ENCODE measurements around the gene SCGB2B2. TPM values are rescaled to one million over a fixed set of nuclear protein-coding genes. Genes with fewer than 3 reads are reported as not detected.

SCGB2B2 gene
- total RNA-seq, 1 donor from 2014 or later, result 0.14 TPM

DNA sequence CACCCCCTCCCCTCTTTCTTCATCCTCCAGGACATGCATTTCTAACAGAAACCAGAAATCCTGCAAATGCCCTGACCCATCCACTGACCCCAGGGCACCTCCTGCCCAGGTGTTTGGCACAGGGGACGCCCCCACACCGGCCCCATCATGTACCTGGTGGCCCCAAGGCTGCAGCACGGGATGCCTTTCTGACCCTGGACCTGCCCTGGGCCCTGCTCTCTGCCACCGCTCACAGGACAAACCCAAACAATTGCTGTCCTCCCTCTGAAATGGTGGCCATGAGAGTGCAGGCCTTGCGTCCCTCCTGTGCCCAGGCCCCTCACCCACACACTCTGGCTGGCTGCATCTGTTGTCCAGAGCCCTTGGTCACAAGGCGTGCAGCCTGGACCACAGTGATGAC lies 12.1 kb downstream of the SCGB2B2 start:
- FAIRE-seq (no peak), DNase-seq (ENCODE audit: low read depth) (no peak)
- TF ChIP-seq EZH2 (IDR thresholded peaks at IDR 0.05; ENCODE audit: insufficient read depth, low read length), result no peak
- H4K20me1 ChIP-seq (ENCODE audit: insufficient read depth, low read length), result no peaks in the 10 kb centered on the region
- no peak overlapping the region for H3K9ac ChIP-seq (ENCODE audit: low read length)
- H3K9me3 ChIP-seq (ENCODE audit: insufficient read depth, low read depth, low read length), result no peaks in the 10 kb centered on the region
- no peak overlapping the region for H2AFZ ChIP-seq (ENCODE audit: low read depth, low read length)
- H3K27me3 Mint-ChIP-seq (ENCODE audit: low read depth, unreplicated experiment), result peaks cover 2% of the 10 kb centered on the region
- no peak overlapping the region for H3K27ac ChIP-seq (ENCODE audit: low read depth, low read length)
- H3K79me2 ChIP-seq (ENCODE audit: insufficient read depth, low read length), result no peaks in the 10 kb centered on the region
- no peak overlapping the region for H3K4me3 ChIP-seq (ENCODE audit: insufficient read depth, low read depth, low read length)
- H3K36me3 ChIP-seq (ENCODE audit: insufficient read depth, low read length), result no peaks in the 10 kb centered on the region
- H3K27ac Mint-ChIP-seq (ENCODE audit: unreplicated experiment), result no peak overlapping the region
- H3K9me3 Mint-ChIP-seq (ENCODE audit: unreplicated experiment), result no peaks in the 10 kb centered on the region
- H3K27me3 ChIP-seq (ENCODE audit: insufficient read depth, low read length), result no peaks in the 10 kb centered on the region
- no peak overlapping the region for H3K4me3 Mint-ChIP-seq (ENCODE audit: unreplicated experiment)
- no peaks in the 10 kb centered on the region for H3K4me1 ChIP-seq (ENCODE audit: insufficient read depth, low read length)
- no peaks in the 10 kb centered on the region for H3K36me3 Mint-ChIP-seq (ENCODE audit: low read depth, unreplicated experiment)
- no peak overlapping the region for H3K4me2 ChIP-seq (ENCODE audit: low read length)
- no peaks in the 10 kb centered on the region for H3K4me1 Mint-ChIP-seq (ENCODE audit: low read depth, unreplicated experiment)

DNA sequence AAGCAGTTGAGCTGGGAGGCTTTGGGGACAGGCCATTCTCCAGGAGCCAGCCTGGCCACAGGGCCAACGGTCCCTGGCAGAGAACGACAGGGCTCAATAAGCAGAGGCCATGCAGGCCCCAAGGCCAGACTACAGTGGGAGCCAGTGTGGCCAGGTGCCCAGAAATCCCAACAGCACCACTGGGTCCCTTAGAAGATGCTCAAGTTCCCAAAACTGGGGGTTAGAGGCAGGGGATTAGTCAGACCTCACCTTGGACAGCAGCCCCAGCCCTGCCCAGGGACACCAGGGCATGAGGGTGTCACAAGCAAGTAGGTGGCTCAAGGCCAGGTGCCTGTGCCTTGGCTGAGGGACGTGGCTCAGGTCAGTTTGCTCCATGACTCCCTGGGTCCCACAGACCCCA lies 12.8 kb downstream of the SCGB2B2 start:
- Mint-ChIP-seq H3K4me3 (ENCODE audit: unreplicated experiment) (no peak overlapping the region), H3K4me1 (ENCODE audit: low read depth, unreplicated experiment) (no peaks in the 10 kb centered on the region), H3K27me3 (ENCODE audit: low read depth, unreplicated experiment) (peaks cover 2% of the 10 kb centered on the region), H3K9me3 (ENCODE audit: unreplicated experiment) (no peaks in the 10 kb centered on the region), H3K36me3 (ENCODE audit: low read depth, unreplicated experiment) (no peaks in the 10 kb centered on the region), H3K27ac (ENCODE audit: unreplicated experiment) (no peak overlapping the region)
- Histone ChIP-seq H3K27me3 (ENCODE audit: insufficient read depth, low read length) (no peaks in the 10 kb centered on the region), H3K79me2 (ENCODE audit: insufficient read depth, low read length) (no peaks in the 10 kb centered on the region), H4K20me1 (ENCODE audit: insufficient read depth, low read length) (no peaks in the 10 kb centered on the region), H3K9me3 (ENCODE audit: insufficient read depth, low read depth, low read length) (no peaks in the 10 kb centered on the region), H3K4me2 (ENCODE audit: low read length) (no peak overlapping the region), H3K27ac (ENCODE audit: low read depth, low read length) (no peak overlapping the region), H2AFZ (ENCODE audit: low read depth, low read length) (no peak overlapping the region), H3K9ac (ENCODE audit: low read length) (no peak overlapping the region), H3K36me3 (ENCODE audit: insufficient read depth, low read length) (no peaks in the 10 kb centered on the region), H3K4me1 (ENCODE audit: insufficient read depth, low read length) (no peaks in the 10 kb centered on the region), H3K4me3 (ENCODE audit: insufficient read depth, low read depth, low read length) (no peak overlapping the region)
- no peak for TF ChIP-seq EZH2 (IDR thresholded peaks at IDR 0.05; ENCODE audit: insufficient read depth, low read length)
- TF ChIP-seq, protein P1, sequence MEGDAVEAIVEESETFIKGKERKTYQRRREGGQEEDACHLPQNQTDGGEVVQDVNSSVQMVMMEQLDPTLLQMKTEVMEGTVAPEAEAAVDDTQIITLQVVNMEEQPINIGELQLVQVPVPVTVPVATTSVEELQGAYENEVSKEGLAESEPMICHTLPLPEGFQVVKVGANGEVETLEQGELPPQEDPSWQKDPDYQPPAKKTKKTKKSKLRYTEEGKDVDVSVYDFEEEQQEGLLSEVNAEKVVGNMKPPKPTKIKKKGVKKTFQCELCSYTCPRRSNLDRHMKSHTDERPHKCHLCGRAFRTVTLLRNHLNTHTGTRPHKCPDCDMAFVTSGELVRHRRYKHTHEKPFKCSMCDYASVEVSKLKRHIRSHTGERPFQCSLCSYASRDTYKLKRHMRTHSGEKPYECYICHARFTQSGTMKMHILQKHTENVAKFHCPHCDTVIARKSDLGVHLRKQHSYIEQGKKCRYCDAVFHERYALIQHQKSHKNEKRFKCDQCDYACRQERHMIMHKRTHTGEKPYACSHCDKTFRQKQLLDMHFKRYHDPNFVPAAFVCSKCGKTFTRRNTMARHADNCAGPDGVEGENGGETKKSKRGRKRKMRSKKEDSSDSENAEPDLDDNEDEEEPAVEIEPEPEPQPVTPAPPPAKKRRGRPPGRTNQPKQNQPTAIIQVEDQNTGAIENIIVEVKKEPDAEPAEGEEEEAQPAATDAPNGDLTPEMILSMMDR (IDR thresholded peaks at IDR 0.05; ENCODE audit: insufficient read depth, low read depth, low read length), result no peak
- DNase-seq (ENCODE audit: low read depth) (no peak), FAIRE-seq (no peak)

DNA sequence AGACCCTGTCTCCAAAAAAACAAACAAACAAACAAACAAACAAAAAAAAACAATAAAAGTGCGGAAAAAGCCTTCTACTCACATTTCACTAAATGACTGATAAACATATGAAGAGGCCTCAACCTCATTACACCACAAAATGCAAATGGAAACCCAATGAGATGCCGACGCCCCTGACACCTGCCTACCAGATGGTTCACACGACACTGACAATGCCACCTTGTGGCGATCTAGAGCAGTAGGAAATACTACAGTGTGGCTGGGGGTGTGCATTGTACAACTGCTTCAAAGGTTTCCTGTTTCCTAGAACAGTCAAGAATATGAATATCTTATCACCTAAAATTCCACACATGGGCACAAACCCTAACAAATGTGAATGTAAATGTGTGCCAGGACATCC lies 14.0 kb downstream of the SCGB2B2 start:
- no peaks in the 10 kb centered on the region for H3K4me1 ChIP-seq (ENCODE audit: insufficient read depth, low read length)
- no peak overlapping the region for H3K27ac Mint-ChIP-seq (ENCODE audit: unreplicated experiment)
- FAIRE-seq, result no peak
- no peak overlapping the region for H3K4me3 ChIP-seq (ENCODE audit: insufficient read depth, low read depth, low read length)
- no peak overlapping the region for H3K4me2 ChIP-seq (ENCODE audit: low read length)
- DNase-seq (ENCODE audit: low read depth), result no peak
- H3K4me3 Mint-ChIP-seq (ENCODE audit: unreplicated experiment), result no peak overlapping the region
- peaks cover 2% of the 10 kb centered on the region for H3K27me3 Mint-ChIP-seq (ENCODE audit: low read depth, unreplicated experiment)
- H3K9me3 Mint-ChIP-seq (ENCODE audit: unreplicated experiment), result peaks cover under 1% of the 10 kb centered on the region
- TF ChIP-seq EZH2 (IDR thresholded peaks at IDR 0.05; ENCODE audit: insufficient read depth, low read length), result no peak
- TF ChIP-seq, protein P1 (IDR thresholded peaks at IDR 0.05; ENCODE audit: insufficient read depth, low read depth, low read length), result no peak
- H3K9me3 ChIP-seq (ENCODE audit: insufficient read depth, low read depth, low read length), result no peaks in the 10 kb centered on the region
- no peak overlapping the region for H3K9ac ChIP-seq (ENCODE audit: low read length)
- H3K27ac ChIP-seq (ENCODE audit: low read depth, low read length), result no peak overlapping the region
- H3K27me3 ChIP-seq (ENCODE audit: insufficient read depth, low read length), result no peaks in the 10 kb centered on the region
- H4K20me1 ChIP-seq (ENCODE audit: insufficient read depth, low read length), result no peaks in the 10 kb centered on the region
- H3K36me3 Mint-ChIP-seq (ENCODE audit: low read depth, unreplicated experiment), result no peaks in the 10 kb centered on the region
- no peak overlapping the region for H2AFZ ChIP-seq (ENCODE audit: low read depth, low read length)
- H3K36me3 ChIP-seq (ENCODE audit: insufficient read depth, low read length), result no peaks in the 10 kb centered on the region
- H3K79me2 ChIP-seq (ENCODE audit: insufficient read depth, low read length), result no peaks in the 10 kb centered on the region
- H3K4me1 Mint-ChIP-seq (ENCODE audit: low read depth, unreplicated experiment), result no peaks in the 10 kb centered on the region
